Hepatocyte (in vitro differentiated cells): ENCODE data around the gene OLFM2.
"Not testable (repeated sequence)": the region's sequence is repeated elsewhere in the genome, so short reads cannot be mapped to it uniquely, and the experiment has no call there.

Source experiments
- CTCF ChIP-seq: fragments of 200-600 bp; sonication (generic); IDR thresholded peaks from 2 replicates; pipeline ENCODE4 v1.5.1; 2016; ENCODE audit warnings: antibody characterized with exemption, mild to moderate bottlenecking; ENCODE audit not compliant: poor library complexity
- EZH2 ChIP-seq: fragments of 200-600 bp; sonication (generic); IDR thresholded peaks from 2 replicates; pipeline ENCODE4 v1.6.1; 2016; ENCODE audit warnings: antibody characterized with exemption, mild to moderate bottlenecking, borderline replicate concordance

GRCh38 chr19:9946528-9947125 is 10.3 kb upstream of the OLFM2 start:
- not testable (repeated sequence) for TF ChIP-seq CTCF, EZH2
